Kidney (tissue), 14 donors: ENCODE data around the gene STAT2. TPM values are rescaled to one million over a fixed set of nuclear protein-coding genes. Genes with fewer than 3 reads are reported as not detected.

ENCODE experiments used
- DNase-seq, 5 donors: peaks; one replicate each; pipeline ENCODE4 v3.0.0-alpha.2; 2013 to 2020
- FAIRE-seq: peaks from 2 replicates; lab custom pipeline; 2012; peaks lifted over from hg19 to GRCh38; lab: Jason Lieb, UNC
- H3K27ac ChIP-seq, 2 donors: one replicate each; pipeline ENCODE4 v1.7.0; 2013; ENCODE audit warnings: low read depth in 2 of 2, low read length in 2 of 2, inconsistent platforms in 1 of 2
- H3K27me3 ChIP-seq: one replicate; pipeline ENCODE4 v1.7.1; 2013; ENCODE audit warnings: low read length, inconsistent platforms; ENCODE audit not compliant: control insufficient read depth, insufficient read depth
- H3K36me3 ChIP-seq, 3 donors: one replicate each; pipeline versions ENCODE4 v1.7.0 to v1.7.1; 2013; ENCODE audit warnings: low read length in 3 of 3, control low read depth in 1 of 3, inconsistent platforms in 1 of 3; ENCODE audit not compliant: insufficient read depth in 3 of 3, control insufficient read depth in 2 of 3
- H3K4me1 ChIP-seq, 3 donors: one replicate each; pipeline versions ENCODE4 v1.7.0 to v1.7.1; 2013; ENCODE audit warnings: low read length in 3 of 3, inconsistent platforms in 1 of 3, low read depth in 1 of 3; ENCODE audit not compliant: control insufficient read depth in 2 of 3, insufficient read depth in 2 of 3
- H3K4me3 ChIP-seq, 3 donors: one replicate each; pipeline versions ENCODE4 v1.7.0 to v1.8.1; 2013; ENCODE audit warnings: low read length in 3 of 3, control low read depth in 1 of 3, inconsistent platforms in 1 of 3
- H3K9ac ChIP-seq, 3 donors: one replicate each; pipeline versions ENCODE4 v1.7.0 to v1.7.1; 2013; ENCODE audit warnings: low read length in 3 of 3, control low read depth in 1 of 3, inconsistent platforms in 1 of 3
- H3K9me3 ChIP-seq, 3 donors: one replicate each; pipeline versions ENCODE4 v1.7.0 to v1.7.1; 2013; ENCODE audit warnings: low read length in 3 of 3, control low read depth in 1 of 3, inconsistent platforms in 1 of 3; ENCODE audit not compliant: control insufficient read depth in 2 of 3, insufficient read depth in 1 of 3
- intact Hi-C: fragments of 100-400 bp; cut with DNase I; formaldehyde crosslinking; loops from one replicate; pipeline ENCODE4 v1.11.1; 2022
- polyA plus RNA-seq: library from polyadenylated mRNA; stranded (reverse); fragments of 350-450 nt; fragmentation: Illumina TruSeq; extraction: RNeasy Lipid Tissue Mini Kit (QIAGEN cat#74804); gene quantifications from one replicate; pipeline ENCODE4 v1.2.3, GENCODE V29; 2014; ENCODE audit warnings: low read depth, low replicate concordance; ENCODE audit not compliant: insufficient read depth
- total RNA-seq: library from RNA; stranded (reverse); fragmentation: NEBNext Ultra II Directional; extraction: Animal tissue kit (Norgen Biotek cat#: 25700); gene quantifications from one replicate; pipeline ENCODE4 v1.2.1, GENCODE V29; 2021
- TF ChIP-seq, protein P1 (sequence below): IDR thresholded peaks from 3 replicates; pipeline ENCODE4 v1.5.1; 2012; ENCODE audit warnings: mild to moderate bottlenecking, moderate library complexity, borderline replicate concordance; ENCODE audit not compliant: insufficient read depth; ENCODE audit errors: extremely low read depth
- donor health status: control.
- donor health status: control.
- donor health status: control.
- donor health status: control.
- donor health status: control.
- donor health status: DM: yes; HTN: yes; CAD: no.
- donor health status: Normal renal cell carcinoma (clear cell type).

The STAT2 gene
- total and polyA plus RNA-seq, 2 donors from 2014 or later = 27.2 to 120 TPM

DNA sequence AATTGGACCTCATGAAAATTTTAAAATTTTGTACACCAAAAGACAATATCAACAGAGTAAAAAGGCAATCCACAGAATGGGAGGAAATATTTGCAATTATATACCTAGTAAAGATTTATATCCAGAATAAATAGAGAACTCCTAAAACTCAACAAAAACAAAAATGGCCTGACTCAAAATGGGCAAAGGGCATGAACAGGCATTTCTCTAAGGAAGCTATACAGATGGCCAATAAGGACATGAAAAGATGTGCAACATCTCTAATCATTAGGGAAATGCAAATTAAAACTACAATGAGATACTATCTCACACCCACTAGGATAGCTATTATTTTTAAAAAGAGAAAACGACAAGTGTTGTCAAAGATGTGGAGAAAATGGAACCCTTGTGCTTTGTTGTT lies 13.6 kb upstream of the STAT2 start:
- Histone ChIP-seq H3K27me3 (no peaks in the 10 kb centered on the region), H3K9ac (no peak overlapping the region), H3K9me3 (no peaks in the 10 kb centered on the region), H3K36me3 (no peaks in the 10 kb centered on the region), H3K4me3 (no peak overlapping the region), H3K4me1 (no peaks in the 10 kb centered on the region), H3K27ac (no peak overlapping the region)
- TF ChIP-seq, protein P1, sequence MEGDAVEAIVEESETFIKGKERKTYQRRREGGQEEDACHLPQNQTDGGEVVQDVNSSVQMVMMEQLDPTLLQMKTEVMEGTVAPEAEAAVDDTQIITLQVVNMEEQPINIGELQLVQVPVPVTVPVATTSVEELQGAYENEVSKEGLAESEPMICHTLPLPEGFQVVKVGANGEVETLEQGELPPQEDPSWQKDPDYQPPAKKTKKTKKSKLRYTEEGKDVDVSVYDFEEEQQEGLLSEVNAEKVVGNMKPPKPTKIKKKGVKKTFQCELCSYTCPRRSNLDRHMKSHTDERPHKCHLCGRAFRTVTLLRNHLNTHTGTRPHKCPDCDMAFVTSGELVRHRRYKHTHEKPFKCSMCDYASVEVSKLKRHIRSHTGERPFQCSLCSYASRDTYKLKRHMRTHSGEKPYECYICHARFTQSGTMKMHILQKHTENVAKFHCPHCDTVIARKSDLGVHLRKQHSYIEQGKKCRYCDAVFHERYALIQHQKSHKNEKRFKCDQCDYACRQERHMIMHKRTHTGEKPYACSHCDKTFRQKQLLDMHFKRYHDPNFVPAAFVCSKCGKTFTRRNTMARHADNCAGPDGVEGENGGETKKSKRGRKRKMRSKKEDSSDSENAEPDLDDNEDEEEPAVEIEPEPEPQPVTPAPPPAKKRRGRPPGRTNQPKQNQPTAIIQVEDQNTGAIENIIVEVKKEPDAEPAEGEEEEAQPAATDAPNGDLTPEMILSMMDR = no peak
- intact Hi-C loops = no loop called here
- FAIRE-seq = no peak
- no peak for DNase-seq

GRCh38 chr12:56366948-56367347 lies 7.0 kb upstream of the STAT2 start:
- Histone ChIP-seq H3K4me3 (no peak overlapping the region), H3K27me3 (no peaks in the 10 kb centered on the region), H3K9ac (no peak overlapping the region), H3K27ac (no peak overlapping the region), H3K9me3 (no peaks in the 10 kb centered on the region), H3K4me1 (no peaks in the 10 kb centered on the region), H3K36me3 (no peaks in the 10 kb centered on the region)
- FAIRE-seq (no peak), DNase-seq (no peak)
- intact Hi-C loops = no loop called here
- TF ChIP-seq, protein P1 = no peak

DNA sequence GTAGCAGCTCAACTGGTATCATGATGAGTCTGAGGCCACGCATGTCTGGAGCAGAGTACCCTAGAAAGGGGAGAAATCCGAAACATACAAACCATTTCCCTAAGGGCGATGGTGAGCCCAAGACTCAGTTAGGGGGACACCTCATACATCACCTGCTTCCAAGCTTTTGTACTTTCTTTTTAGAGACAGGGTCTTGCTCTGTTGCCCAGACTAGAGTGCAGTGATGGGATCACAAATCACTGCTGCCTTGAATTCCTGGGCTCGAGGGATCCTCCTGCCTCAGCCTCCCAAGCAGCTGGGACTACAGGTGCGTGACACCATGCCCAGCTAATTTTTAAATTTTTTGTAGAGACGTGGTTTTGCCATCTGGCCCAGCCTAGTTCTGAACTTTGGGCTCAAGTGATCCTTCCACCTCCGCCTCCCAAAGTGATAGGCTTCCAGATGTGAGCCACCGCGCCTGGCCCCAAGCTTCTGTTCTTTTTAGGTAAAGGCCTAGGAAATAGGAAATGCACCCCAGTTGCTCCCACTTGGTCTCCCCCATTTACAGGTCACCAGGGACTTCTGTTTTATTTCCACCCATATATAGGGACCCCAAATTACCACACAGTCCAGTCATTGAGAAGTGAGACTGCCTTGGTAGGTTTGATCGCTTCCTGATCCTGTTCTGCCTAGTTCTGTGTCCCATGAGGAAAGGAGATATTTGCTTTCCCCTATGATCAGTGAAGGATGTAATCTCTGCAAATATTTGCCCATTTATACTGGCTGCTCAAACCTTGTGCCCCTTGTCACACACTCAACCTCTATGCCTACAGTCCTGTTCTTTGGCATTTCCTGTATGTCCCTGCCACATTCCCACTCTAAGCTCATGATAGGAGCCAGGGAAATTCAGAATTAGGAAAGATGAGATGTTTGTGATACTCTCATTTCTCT lies 2.5 kb upstream of the STAT2 start, which contains the start of gene APOF:
APOF (minus strand) TSS at position 728 of the 930 bp plus-strand sequence; CDS start at position 616, 112 bp downstream.
- intact Hi-C loops = no loop called here
- no peak for DNase-seq
- TF ChIP-seq, protein P1 = no peak
- H3K9ac ChIP-seq = no peak within 1 kb of the TSS
- H3K27me3 ChIP-seq = no peaks in the 10 kb centered on the region
- no peaks in the 10 kb centered on the region for H3K36me3 ChIP-seq
- FAIRE-seq = no peak
- H3K4me3 ChIP-seq = no peak within 1 kb of the TSS
- H3K9me3 ChIP-seq = no peaks in the 10 kb centered on the region
- no peak within 1 kb of the TSS for H3K27ac ChIP-seq
- peaks cover 0 to 4% (median 3%) of the 10 kb centered on the region in 3 donors for H3K4me1 ChIP-seq
